OCI-LY3 (cell line): ENCODE data around the gene DPF3.

Source experiments
- H2AFZ ChIP-seq: fragments of 200-600, 300-600 bp; shearing (Covaris generic); 2 replicates; pipeline ENCODE4 v1.6.0; 2014; ENCODE audit warnings: antibody characterized with exemption, low read depth, low read length
- H3K27ac ChIP-seq: fragments of 200-600, 300-600 bp; sonication (generic); 2 replicates; pipeline ENCODE4 v1.5.1; 2014; ENCODE audit warnings: mild to moderate bottlenecking, low read length, moderate library complexity, mixed read lengths
- H3K27me3 ChIP-seq: fragments of 200-600, 300-600 bp; sonication (generic); 2 replicates; pipeline ENCODE4 v1.6.1; 2014; ENCODE audit warnings: low read depth, low read length, mixed read lengths
- H3K36me3 ChIP-seq: fragments of 200-600, 300-600 bp; sonication (generic); replicated peaks from 2 replicates; pipeline ENCODE3; 2014; ENCODE audit warnings: low read depth, low read length, mixed read lengths
- H3K4me1 ChIP-seq: fragments of 300-600, 200-600 bp; sonication (generic); 2 replicates; pipeline ENCODE4 v1.6.1; 2014; ENCODE audit warnings: low read length, mixed read lengths
- H3K4me2 ChIP-seq: fragments of 200-600, 300-600 bp; sonication (generic); 2 replicates; pipeline ENCODE4 v1.6.1; 2014; ENCODE audit warnings: low read length, mixed read lengths
- H3K4me3 ChIP-seq: fragments of 300-600, 200-600 bp; sonication (generic); 2 replicates; pipeline ENCODE4 v1.5.1; 2014; ENCODE audit warnings: antibody characterized with exemption, mild to moderate bottlenecking, low read length, moderate library complexity
- H3K79me2 ChIP-seq: fragments of 300-600, 200-600 bp; shearing (Covaris generic); 2 replicates; pipeline ENCODE4 v1.6.1; 2014; ENCODE audit warnings: mild to moderate bottlenecking, low read length, mixed read lengths
- H3K9ac ChIP-seq: fragments of 300-600, 200-600 bp; shearing (Covaris generic); 2 replicates; pipeline ENCODE4 v1.6.0; 2014; ENCODE audit warnings: mild to moderate bottlenecking, low read length, moderate library complexity
- H3K9me3 ChIP-seq: fragments of 200-600, 300-600 bp; shearing (Covaris generic); 2 replicates; pipeline ENCODE4 v1.6.1; 2014; ENCODE audit warnings: low read length, mixed read lengths; ENCODE audit not compliant: insufficient read depth
- H4K20me1 ChIP-seq: fragments of 200-600, 300-600 bp; sonication (generic); 2 replicates; pipeline ENCODE4 v1.6.1; 2016; ENCODE audit warnings: low read length, mixed read lengths; ENCODE audit not compliant: insufficient read depth
- EZH2phosphoT487 ChIP-seq: fragments of 200-600 bp; shearing (Covaris generic); IDR thresholded peaks from 2 replicates; pipeline ENCODE4 v1.6.1; 2018; ENCODE audit warnings: antibody characterized with exemption, mixed run types, low read depth
- TF ChIP-seq, protein P1 (sequence below): fragments of 200-600, 300-600 bp; sonication (generic); IDR thresholded peaks from 2 replicates; pipeline ENCODE4 v1.5.1; 2014; ENCODE audit warnings: antibody characterized with exemption, low read length, low read depth

DPF3 gene

DNA sequence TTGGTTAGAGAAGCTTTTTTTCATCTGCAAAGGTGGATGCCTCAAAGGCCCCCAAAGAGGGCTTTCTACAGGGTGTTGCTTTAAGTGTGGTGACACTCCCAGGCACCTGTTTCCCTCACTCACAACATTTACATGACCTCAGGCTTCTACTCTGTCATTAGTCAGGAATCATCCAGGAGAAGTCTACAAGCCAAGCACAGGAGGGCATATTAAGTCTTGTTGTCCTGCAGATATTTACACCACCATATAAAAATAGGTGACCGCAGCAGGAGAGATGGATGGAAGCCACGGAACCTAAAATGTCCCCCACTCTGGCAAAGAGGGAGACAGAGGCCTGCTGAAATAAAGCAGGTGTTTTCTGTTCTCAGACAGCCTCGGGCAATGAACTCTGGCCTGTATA is 7.5 kb upstream of the DPF3 start:
- Histone ChIP-seq H3K9ac (no peak overlapping the region), H3K4me3 (no peak overlapping the region), H2AFZ (no peak overlapping the region), H3K36me3 (no peaks in the 10 kb centered on the region), H4K20me1 (no peaks in the 10 kb centered on the region), H3K79me2 (no peaks in the 10 kb centered on the region), H3K27ac (no peak overlapping the region), H3K4me1 (peaks cover 38% of the 10 kb centered on the region), H3K27me3 (no peaks in the 10 kb centered on the region), H3K9me3 (no peaks in the 10 kb centered on the region), H3K4me2 (no peak overlapping the region)
- TF ChIP-seq, protein P1, sequence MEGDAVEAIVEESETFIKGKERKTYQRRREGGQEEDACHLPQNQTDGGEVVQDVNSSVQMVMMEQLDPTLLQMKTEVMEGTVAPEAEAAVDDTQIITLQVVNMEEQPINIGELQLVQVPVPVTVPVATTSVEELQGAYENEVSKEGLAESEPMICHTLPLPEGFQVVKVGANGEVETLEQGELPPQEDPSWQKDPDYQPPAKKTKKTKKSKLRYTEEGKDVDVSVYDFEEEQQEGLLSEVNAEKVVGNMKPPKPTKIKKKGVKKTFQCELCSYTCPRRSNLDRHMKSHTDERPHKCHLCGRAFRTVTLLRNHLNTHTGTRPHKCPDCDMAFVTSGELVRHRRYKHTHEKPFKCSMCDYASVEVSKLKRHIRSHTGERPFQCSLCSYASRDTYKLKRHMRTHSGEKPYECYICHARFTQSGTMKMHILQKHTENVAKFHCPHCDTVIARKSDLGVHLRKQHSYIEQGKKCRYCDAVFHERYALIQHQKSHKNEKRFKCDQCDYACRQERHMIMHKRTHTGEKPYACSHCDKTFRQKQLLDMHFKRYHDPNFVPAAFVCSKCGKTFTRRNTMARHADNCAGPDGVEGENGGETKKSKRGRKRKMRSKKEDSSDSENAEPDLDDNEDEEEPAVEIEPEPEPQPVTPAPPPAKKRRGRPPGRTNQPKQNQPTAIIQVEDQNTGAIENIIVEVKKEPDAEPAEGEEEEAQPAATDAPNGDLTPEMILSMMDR: no peak
- TF ChIP-seq EZH2phosphoT487: no peak

DNA sequence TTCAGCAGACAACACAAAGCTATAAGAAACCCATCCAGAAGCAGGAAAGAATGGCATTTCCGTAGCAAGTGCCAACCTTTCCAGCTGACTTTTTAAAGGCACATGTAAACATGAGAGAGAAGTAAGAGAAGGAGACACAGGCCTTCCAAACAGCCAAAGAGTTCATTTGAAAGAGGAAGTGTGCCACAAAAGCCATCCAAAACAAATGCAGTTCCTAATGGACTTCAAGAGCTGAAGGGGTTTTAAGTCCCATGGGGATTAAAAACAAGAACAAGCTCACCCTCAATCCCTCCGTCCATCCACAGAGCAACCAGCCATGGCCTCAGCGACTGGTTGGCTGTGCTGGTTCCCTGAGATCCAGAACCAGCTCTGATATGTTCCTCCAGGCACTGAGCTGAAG is 4.5 kb upstream of the DPF3 start:
- Histone ChIP-seq H2AFZ (no peak overlapping the region), H3K4me1 (peaks cover 37% of the 10 kb centered on the region), H3K4me2 (0 out of 2 replicates have a peak overlapping the region, but pooled peaks have one; percentile 68), H3K4me3 (no peak overlapping the region), H3K27me3 (no peaks in the 10 kb centered on the region), H3K79me2 (no peaks in the 10 kb centered on the region; the same call in 1 of the 2 replicates), H3K27ac (no peak overlapping the region), H3K36me3 (no peaks in the 10 kb centered on the region), H4K20me1 (no peaks in the 10 kb centered on the region), H3K9me3 (no peaks in the 10 kb centered on the region), H3K9ac (no peak overlapping the region; the same call in 1 of the 2 replicates)
- TF ChIP-seq, protein P1: no peak
- no peak for TF ChIP-seq EZH2phosphoT487

DNA sequence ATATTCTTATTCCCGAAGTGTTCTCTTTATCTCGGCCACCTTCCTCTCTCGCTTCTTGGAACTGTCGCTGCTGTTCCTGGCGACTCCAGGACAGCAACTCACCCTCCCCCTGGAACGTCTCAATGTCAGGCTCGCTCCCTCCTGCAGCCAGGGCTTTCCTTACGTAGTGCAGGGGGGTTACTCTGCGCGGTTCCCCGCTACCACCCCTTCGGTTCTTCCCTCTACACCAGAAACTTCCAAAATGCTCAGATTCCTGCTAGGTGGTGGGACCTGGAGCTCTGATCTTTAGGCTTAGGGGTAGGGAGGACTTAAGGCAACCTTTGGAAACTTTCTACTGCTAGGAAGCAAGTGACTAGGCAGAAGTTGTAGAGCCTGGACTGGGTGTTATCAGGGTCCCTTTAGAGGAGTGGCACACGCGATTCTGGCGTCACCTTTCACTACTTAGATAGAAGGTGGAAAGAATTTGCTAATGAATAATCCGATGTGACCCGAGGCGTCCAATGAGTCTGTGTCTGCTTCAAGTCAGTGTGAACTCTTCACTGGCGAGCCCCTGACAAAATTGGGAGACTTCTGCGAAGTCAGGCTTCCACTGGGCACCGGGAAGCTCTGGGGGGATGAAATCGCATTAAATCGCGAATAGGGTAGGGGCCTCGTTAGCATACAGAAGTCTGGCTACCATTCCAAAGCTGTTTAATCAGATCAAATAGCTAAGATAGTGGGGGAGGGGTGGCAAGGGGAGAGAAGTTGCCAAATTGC is 900 bp upstream of the DPF3 start:
- Histone ChIP-seq H4K20me1 (no peaks in the 10 kb centered on the region), H3K4me3 (peak overlapping the region; percentile 91), H2AFZ (peak overlapping the region; percentile 85), H3K4me1 (peaks cover 34% of the 10 kb centered on the region), H3K27me3 (no peaks in the 10 kb centered on the region), H3K4me2 (peak overlapping the region; percentile 100), H3K9me3 (no peaks in the 10 kb centered on the region), H3K79me2 (peaks cover 33% of the 10 kb centered on the region), H3K36me3 (no peaks in the 10 kb centered on the region), H3K9ac (peak overlapping the region; percentile 62), H3K27ac (no peak overlapping the region)
- TF ChIP-seq, protein P1: no peak
- no peak for TF ChIP-seq EZH2phosphoT487

- H3K27ac ChIP-seq: no peak overlapping the region
- H3K79me2 ChIP-seq: peaks cover 39% of the 10 kb centered on the region
- no peaks in the 10 kb centered on the region for H3K36me3 ChIP-seq
- H3K27me3 ChIP-seq: no peaks in the 10 kb centered on the region
- peaks cover 29% of the 10 kb centered on the region for H3K4me1 ChIP-seq
- peak overlapping the region; percentile 91 for H3K4me3 ChIP-seq
- peak overlapping the region; percentile 62 for H3K9ac ChIP-seq
- peak overlapping the region; percentile 100 for H3K4me2 ChIP-seq
- no peaks in the 10 kb centered on the region for H4K20me1 ChIP-seq
- no peaks in the 10 kb centered on the region for H3K9me3 ChIP-seq
- TF ChIP-seq, protein P1: no peak
- TF ChIP-seq EZH2phosphoT487: no peak
- peak overlapping the region; percentile 85; the same call in 1 of the 2 replicates for H2AFZ ChIP-seq
Measured at GRCh38 chr14:72894323-72894622, 372 bp upstream of the DPF3 start.
